Measurements from ENCODE around the gene BMPR1A.

- no peak for TF ChIP-seq EZH2phosphoT487 (IDR thresholded peaks at IDR 0.05; ENCODE audit: borderline replicate concordance, low read depth, low read length)
- TF ChIP-seq CTCF (conservative IDR thresholded peaks at IDR 0.05; ENCODE audit: low read length): no peak
Measured at GRCh38 chr10:86801995-86802394, 45.6 kb downstream of the BMPR1A start.

All from OCI-LY7 (cell line).